Prostate gland (tissue), 2 donors: Measurements from ENCODE around the gene PAK1.

Source experiments
- POLR2A ChIP-seq: fragments of 450-650 bp; IDR thresholded peaks from one replicate; pipeline ENCODE4 v1.6.1; 2016; ENCODE audit warnings: antibody characterized with exemption, mild to moderate bottlenecking
- TF ChIP-seq, protein P1 (sequence below), 4 experiments: fragments of 200-600 bp in 2 of 4; fragments of 450-650 bp in 2 of 4; sonication (generic) in 2 of 4; IDR thresholded peaks; 1 replicate in 3 of 4; 2 replicates in 1 of 4; pipeline ENCODE4 v1.5.1; 2016 to 2019; ENCODE audit warnings: antibody characterized with exemption in 4 of 4, mild to moderate bottlenecking in 2 of 4, moderate library complexity in 2 of 4

GRCh38 chr11:77457340-77457739, 16.6 kb downstream of the PAK1 start:
- TF ChIP-seq, protein P1, sequence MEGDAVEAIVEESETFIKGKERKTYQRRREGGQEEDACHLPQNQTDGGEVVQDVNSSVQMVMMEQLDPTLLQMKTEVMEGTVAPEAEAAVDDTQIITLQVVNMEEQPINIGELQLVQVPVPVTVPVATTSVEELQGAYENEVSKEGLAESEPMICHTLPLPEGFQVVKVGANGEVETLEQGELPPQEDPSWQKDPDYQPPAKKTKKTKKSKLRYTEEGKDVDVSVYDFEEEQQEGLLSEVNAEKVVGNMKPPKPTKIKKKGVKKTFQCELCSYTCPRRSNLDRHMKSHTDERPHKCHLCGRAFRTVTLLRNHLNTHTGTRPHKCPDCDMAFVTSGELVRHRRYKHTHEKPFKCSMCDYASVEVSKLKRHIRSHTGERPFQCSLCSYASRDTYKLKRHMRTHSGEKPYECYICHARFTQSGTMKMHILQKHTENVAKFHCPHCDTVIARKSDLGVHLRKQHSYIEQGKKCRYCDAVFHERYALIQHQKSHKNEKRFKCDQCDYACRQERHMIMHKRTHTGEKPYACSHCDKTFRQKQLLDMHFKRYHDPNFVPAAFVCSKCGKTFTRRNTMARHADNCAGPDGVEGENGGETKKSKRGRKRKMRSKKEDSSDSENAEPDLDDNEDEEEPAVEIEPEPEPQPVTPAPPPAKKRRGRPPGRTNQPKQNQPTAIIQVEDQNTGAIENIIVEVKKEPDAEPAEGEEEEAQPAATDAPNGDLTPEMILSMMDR (IDR thresholded peaks at IDR 0.05), result no peak
- no peak for TF ChIP-seq POLR2A
